H9 (cell line): ENCODE measurements around the gene ST6GALNAC3. TPM values are rescaled to one million over a fixed set of nuclear protein-coding genes. Genes with fewer than 3 reads are reported as not detected.

ENCODE experiments used
- DNase-seq: peaks from one replicate; pipeline ENCODE4 v3.0.0-alpha.2; 2017
- H2AFZ ChIP-seq: one replicate; pipeline ENCODE4 v1.6.1; 2013; ENCODE audit warnings: mild to moderate bottlenecking, low read length, control low read depth, moderate library complexity
- H2AK5ac ChIP-seq: 2 replicates; pipeline ENCODE4 v1.6.1; 2013; ENCODE audit warnings: low read length, control low read depth, mixed read lengths; ENCODE audit not compliant: insufficient read length
- H2BK120ac ChIP-seq: one replicate; pipeline ENCODE4 v1.6.1; 2013; ENCODE audit warnings: low read depth, mild to moderate bottlenecking, low read length, control low read depth, inconsistent platforms; ENCODE audit not compliant: poor library complexity, severe bottlenecking
- H2BK12ac ChIP-seq: 2 replicates; pipeline ENCODE4 v1.6.1; 2013; ENCODE audit warnings: low read length, control low read depth, mixed read lengths, low read depth; ENCODE audit not compliant: insufficient read length
- H2BK15ac ChIP-seq: 2 replicates; pipeline ENCODE4 v1.6.1; 2013; ENCODE audit warnings: low read depth, low read length, control low read depth
- H2BK20ac ChIP-seq: one replicate; pipeline ENCODE4 v1.6.1; 2013; ENCODE audit warnings: low read depth, mild to moderate bottlenecking, low read length, control low read depth, inconsistent platforms; ENCODE audit not compliant: poor library complexity, severe bottlenecking
- H2BK5ac ChIP-seq: 2 replicates; pipeline ENCODE4 v1.6.1; 2013; ENCODE audit warnings: low read length, control low read depth, mixed read lengths; ENCODE audit not compliant: insufficient read length
- H3K14ac ChIP-seq: 2 replicates; pipeline ENCODE4 v1.6.1; 2013; ENCODE audit warnings: low read length, control low read depth; ENCODE audit not compliant: insufficient read depth
- H3K18ac ChIP-seq: 2 replicates; pipeline ENCODE4 v1.6.1; 2013; ENCODE audit warnings: low read depth, mild to moderate bottlenecking, mixed read lengths, low read length, control low read depth; ENCODE audit not compliant: insufficient read length
- H3K23ac ChIP-seq: 2 replicates; pipeline ENCODE4 v1.6.1; 2013; ENCODE audit warnings: low read length, control low read depth, mixed read lengths, low read depth; ENCODE audit not compliant: insufficient read length
- H3K23me2 ChIP-seq: 2 replicates; pipeline ENCODE4 v1.6.1; 2013; ENCODE audit warnings: low read depth, mild to moderate bottlenecking, mixed read lengths, low read length, control low read depth; ENCODE audit not compliant: insufficient read length, poor library complexity, severe bottlenecking
- H3K27ac ChIP-seq: 2 replicates; pipeline ENCODE4 v1.5.1; 2013; ENCODE audit warnings: low read length, control low read depth, mixed read lengths, low read depth; ENCODE audit not compliant: insufficient read length
- H3K27me3 ChIP-seq: 2 replicates; pipeline ENCODE4 v1.6.1; 2013; ENCODE audit warnings: low read length, control low read depth, inconsistent platforms; ENCODE audit not compliant: insufficient read depth
- H3K4ac ChIP-seq: 2 replicates; pipeline ENCODE4 v1.6.1; 2013; ENCODE audit warnings: low read depth, mild to moderate bottlenecking, control low read depth, inconsistent platforms, low read length, moderate library complexity
- H3K4me1 ChIP-seq: 2 replicates; pipeline ENCODE4 v1.6.1; 2013; ENCODE audit warnings: low read length, control low read depth, inconsistent platforms; ENCODE audit not compliant: insufficient read depth
- H3K4me2 ChIP-seq: 2 replicates; pipeline ENCODE4 v1.6.1; 2013; ENCODE audit warnings: low read length, control low read depth, mixed read lengths; ENCODE audit not compliant: insufficient read length, insufficient read depth
- H3K56ac ChIP-seq: 2 replicates; pipeline ENCODE4 v1.6.1; 2013; ENCODE audit warnings: low read depth, mild to moderate bottlenecking, mixed read lengths, low read length, control low read depth; ENCODE audit not compliant: insufficient read length
- H3K79me1 ChIP-seq: 2 replicates; pipeline ENCODE4 v1.6.1; 2013; ENCODE audit warnings: low read depth, mild to moderate bottlenecking, moderate library complexity, low read length, control low read depth, inconsistent platforms; ENCODE audit not compliant: insufficient read depth, poor library complexity, severe bottlenecking
- H3K79me2 ChIP-seq: 2 replicates; pipeline ENCODE4 v1.6.1; 2013; ENCODE audit warnings: low read length, control low read depth, inconsistent platforms; ENCODE audit not compliant: insufficient read depth
- H3K9ac ChIP-seq: 2 replicates; pipeline ENCODE4 v1.6.1; 2013; ENCODE audit warnings: low read length, control low read depth, mixed read lengths; ENCODE audit not compliant: insufficient read length; ENCODE audit errors: extremely low read depth
- H3K9me3 ChIP-seq: one replicate; pipeline ENCODE4 v1.6.1; 2013; ENCODE audit warnings: low read depth, low read length, inconsistent platforms; ENCODE audit not compliant: control insufficient read depth
- H3T11ph ChIP-seq: one replicate; pipeline ENCODE4 v1.6.1; 2013; ENCODE audit warnings: mild to moderate bottlenecking, low read length, control low read depth, inconsistent platforms
- H4K20me1 ChIP-seq: one replicate; pipeline ENCODE4 v1.6.1; 2013; ENCODE audit not compliant: control insufficient read depth, insufficient read length, insufficient read depth
- H4K5ac ChIP-seq: 2 replicates; pipeline ENCODE4 v1.6.1; 2013; ENCODE audit warnings: low read depth, mild to moderate bottlenecking, mixed read lengths, low read length, control low read depth; ENCODE audit not compliant: insufficient read length
- H4K8ac ChIP-seq: replicated peaks from 2 replicates; pipeline ENCODE4 v1.6.1; 2013; ENCODE audit warnings: low read length, control low read depth, mixed read lengths, low read depth; ENCODE audit not compliant: insufficient read length
- H4K91ac ChIP-seq: 2 replicates; pipeline ENCODE4 v1.6.1; 2013; ENCODE audit warnings: low read depth, mild to moderate bottlenecking, moderate library complexity, mixed read lengths, low read length, control low read depth; ENCODE audit not compliant: insufficient read length
- H3K27ac Mint-ChIP-seq, 3 experiments: 2 replicates in 2 of 3; 3 replicates in 1 of 3; pipeline ENCODE4 v1.8.0; 2020 to 2021; ENCODE audit warnings: mixed read lengths in 3 of 3, mild to moderate bottlenecking in 1 of 3, moderate library complexity in 1 of 3
- H3K27me3 Mint-ChIP-seq: 2 replicates; pipeline ENCODE4 v1.8.0; 2021; ENCODE audit warnings: low read depth, mild to moderate bottlenecking, moderate library complexity, mixed read lengths
- H3K36me3 Mint-ChIP-seq, 3 experiments: 2 replicates in 2 of 3; 3 replicates in 1 of 3; pipeline ENCODE4 v1.8.0; 2020 to 2021; ENCODE audit warnings: low read depth in 3 of 3, mixed read lengths in 3 of 3; ENCODE audit not compliant: insufficient read depth in 1 of 3
- H3K4me1 Mint-ChIP-seq, 2 experiments: 2 replicates each; pipeline ENCODE4 v1.8.0; 2020; ENCODE audit warnings: mixed read lengths in 2 of 2
- H3K4me3 Mint-ChIP-seq, 2 experiments: 2 replicates in 1 of 2; 3 replicates in 1 of 2; pipeline ENCODE4 v1.8.0; 2020 to 2021; ENCODE audit warnings: mild to moderate bottlenecking in 2 of 2, mixed read lengths in 2 of 2, moderate library complexity in 1 of 2
- H3K9me3 Mint-ChIP-seq, 2 experiments: 2 replicates in 1 of 2; 3 replicates in 1 of 2; pipeline ENCODE4 v1.8.0; 2020; ENCODE audit warnings: mild to moderate bottlenecking in 2 of 2, mixed read lengths in 2 of 2, moderate library complexity in 1 of 2
- CTCF ChIP-seq: fragments of 200-600 bp; sonication (generic); conservative IDR thresholded peaks from 3 replicates; pipeline ENCODE4 v1.8.0; 2021; ENCODE audit warnings: antibody characterized with exemption, mild to moderate bottlenecking
- total RNA-seq: library from RNA; stranded (reverse); gene quantifications from 2 replicates; pipeline ENCODE4 v1.2.1, GENCODE V29; 2021

Gene ST6GALNAC3
- total RNA-seq, 1 experiment from 2014 or later = 11.2 TPM

GRCh38 chr1:76179219-76179698 is 104.7 kb downstream of the ST6GALNAC3 start:
- peaks cover 2% of the 10 kb centered on the region for H3K79me1 ChIP-seq
- no peak overlapping the region for H3K14ac ChIP-seq
- peaks cover 0 to 6% of the 10 kb centered on the region in 2 experiments; a peak in 1 of 5 replicates for H3K9me3 Mint-ChIP-seq
- H3K9ac ChIP-seq = no peak overlapping the region
- H2BK5ac ChIP-seq = no peak overlapping the region
- H2BK12ac ChIP-seq = no peak overlapping the region
- no peak for DNase-seq
- H3K23ac ChIP-seq = no peak overlapping the region
- H4K8ac ChIP-seq = no peak overlapping the region
- H3K27me3 Mint-ChIP-seq = no peaks in the 10 kb centered on the region
- no peak for TF ChIP-seq CTCF
- no peaks in the 10 kb centered on the region for H3K23me2 ChIP-seq
- H3K4me3 Mint-ChIP-seq = no peak overlapping the region
- H2BK120ac ChIP-seq = no peak overlapping the region
- no peak overlapping the region for H2AK5ac ChIP-seq
- H2BK15ac ChIP-seq = no peak overlapping the region
- no peak overlapping the region for H4K91ac ChIP-seq
- H3K4me1 ChIP-seq = no peaks in the 10 kb centered on the region
- H3K27me3 ChIP-seq = no peaks in the 10 kb centered on the region
- no peak overlapping the region for H4K5ac ChIP-seq
- no peak overlapping the region for H3K4ac ChIP-seq
- peaks cover 8 to 13% of the 10 kb centered on the region in 2 experiments for H3K4me1 Mint-ChIP-seq
- H3K27ac Mint-ChIP-seq = peak overlapping the region in 1 of 3 experiments; percentile 35; a peak in 1 of 7 replicates
- no peak overlapping the region for H3K18ac ChIP-seq
- H2AFZ ChIP-seq = no peak overlapping the region
- no peak overlapping the region for H3K4me2 ChIP-seq
- H4K20me1 ChIP-seq = no peaks in the 10 kb centered on the region
- peaks cover 5 to 7% (median 6%) of the 10 kb centered on the region in 3 experiments; a peak in 5 of 7 replicates for H3K36me3 Mint-ChIP-seq
- H3K56ac ChIP-seq = no peak overlapping the region
- H2BK20ac ChIP-seq = no peak overlapping the region
- no peak overlapping the region for H3T11ph ChIP-seq
- no peaks in the 10 kb centered on the region for H3K9me3 ChIP-seq
- H3K79me2 ChIP-seq = no peaks in the 10 kb centered on the region
- H3K27ac ChIP-seq = no peak overlapping the region
